ENCODE results near the gene DROSHA. TPM values are rescaled to one million over a fixed set of nuclear protein-coding genes. Genes with fewer than 3 reads are reported as not detected.
"Not testable (repeated sequence)": the region's sequence is repeated elsewhere in the genome, so short reads cannot be mapped to it uniquely, and the experiment has no call there.

DROSHA gene
- total RNA-seq, 1 donor: 63.5 TPM

DNA sequence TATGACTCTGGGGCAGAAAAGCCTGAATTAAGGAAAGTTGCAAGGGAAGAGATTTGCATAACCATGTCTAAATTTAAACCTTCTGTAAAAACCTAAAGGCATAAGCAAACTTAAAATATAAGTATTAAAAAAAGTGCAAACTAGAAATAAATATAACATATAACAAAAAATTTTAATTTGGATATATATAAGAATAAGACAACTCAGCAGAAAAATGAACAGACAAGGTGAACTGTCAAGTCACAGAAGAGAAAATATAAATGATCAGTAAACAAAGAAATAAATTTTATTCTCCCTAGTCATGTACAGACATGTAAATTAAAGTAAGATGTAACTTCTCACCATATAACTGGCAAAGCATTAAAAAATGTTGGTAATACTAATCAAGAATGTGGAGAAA, 37.2 kb upstream of the DROSHA start:
- DNase-seq (ENCODE audit: low read depth): no peak
- no peak overlapping the region for H3K4me3 ChIP-seq (ENCODE audit: low read depth, low read length)
- TF ChIP-seq, protein P1, sequence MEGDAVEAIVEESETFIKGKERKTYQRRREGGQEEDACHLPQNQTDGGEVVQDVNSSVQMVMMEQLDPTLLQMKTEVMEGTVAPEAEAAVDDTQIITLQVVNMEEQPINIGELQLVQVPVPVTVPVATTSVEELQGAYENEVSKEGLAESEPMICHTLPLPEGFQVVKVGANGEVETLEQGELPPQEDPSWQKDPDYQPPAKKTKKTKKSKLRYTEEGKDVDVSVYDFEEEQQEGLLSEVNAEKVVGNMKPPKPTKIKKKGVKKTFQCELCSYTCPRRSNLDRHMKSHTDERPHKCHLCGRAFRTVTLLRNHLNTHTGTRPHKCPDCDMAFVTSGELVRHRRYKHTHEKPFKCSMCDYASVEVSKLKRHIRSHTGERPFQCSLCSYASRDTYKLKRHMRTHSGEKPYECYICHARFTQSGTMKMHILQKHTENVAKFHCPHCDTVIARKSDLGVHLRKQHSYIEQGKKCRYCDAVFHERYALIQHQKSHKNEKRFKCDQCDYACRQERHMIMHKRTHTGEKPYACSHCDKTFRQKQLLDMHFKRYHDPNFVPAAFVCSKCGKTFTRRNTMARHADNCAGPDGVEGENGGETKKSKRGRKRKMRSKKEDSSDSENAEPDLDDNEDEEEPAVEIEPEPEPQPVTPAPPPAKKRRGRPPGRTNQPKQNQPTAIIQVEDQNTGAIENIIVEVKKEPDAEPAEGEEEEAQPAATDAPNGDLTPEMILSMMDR (IDR thresholded peaks at IDR 0.05; ENCODE audit: insufficient read depth, low read length): no peak

DNA sequence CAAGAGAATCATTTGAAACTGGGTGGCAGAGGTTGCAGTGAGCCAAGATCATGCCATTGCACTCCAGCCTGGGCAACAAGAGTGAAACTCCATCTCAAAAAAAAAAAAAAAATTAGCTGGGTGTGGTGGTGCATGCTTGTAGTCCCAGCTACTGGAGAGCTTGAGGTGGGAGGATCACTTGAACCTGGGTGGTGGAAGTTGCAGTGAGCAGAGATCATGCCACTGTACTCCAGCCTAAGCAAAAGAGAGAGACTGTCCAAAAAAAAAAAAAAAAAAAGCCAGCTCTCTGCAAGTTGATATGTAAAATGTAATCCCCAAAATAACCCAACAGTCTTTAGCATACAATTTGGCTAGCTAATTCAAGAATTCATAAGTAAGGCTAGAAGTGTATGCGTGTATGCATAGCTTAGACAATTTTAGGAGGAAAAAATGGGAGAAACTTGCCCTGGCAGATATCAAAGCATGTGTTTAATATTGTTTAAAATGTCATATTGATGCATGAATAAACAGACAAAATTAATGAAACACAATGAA, 36.5 kb upstream of the DROSHA start:
- TF ChIP-seq, protein P1 (IDR thresholded peaks at IDR 0.05; ENCODE audit: insufficient read depth, low read length): no peak
- no peak overlapping the region for H3K4me3 ChIP-seq (ENCODE audit: low read depth, low read length)
- no peak for DNase-seq (ENCODE audit: low read depth)

DNA sequence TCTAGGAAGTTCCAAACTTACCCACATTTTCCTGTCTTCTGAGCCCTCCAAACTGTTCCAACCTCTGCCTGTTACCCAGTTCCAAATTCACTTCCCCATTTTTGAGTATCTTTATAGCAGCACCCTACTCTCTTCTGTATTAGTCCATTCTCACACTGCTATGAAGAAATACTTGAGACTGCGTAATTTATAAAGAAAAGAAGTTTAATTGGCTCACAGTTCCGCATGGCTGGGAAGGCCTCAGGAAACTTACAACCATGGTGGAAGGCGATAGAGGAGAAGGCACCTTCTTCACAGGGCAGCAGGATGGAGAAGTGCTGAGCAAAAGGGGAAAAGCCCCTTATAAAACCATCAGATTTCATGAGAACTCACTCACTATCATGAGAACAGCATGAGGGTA, 34.5 kb upstream of the DROSHA start:
- not testable (repeated sequence) for DNase-seq (ENCODE audit: low read depth); H3K4me3 ChIP-seq (ENCODE audit: low read depth, low read length)

DNA sequence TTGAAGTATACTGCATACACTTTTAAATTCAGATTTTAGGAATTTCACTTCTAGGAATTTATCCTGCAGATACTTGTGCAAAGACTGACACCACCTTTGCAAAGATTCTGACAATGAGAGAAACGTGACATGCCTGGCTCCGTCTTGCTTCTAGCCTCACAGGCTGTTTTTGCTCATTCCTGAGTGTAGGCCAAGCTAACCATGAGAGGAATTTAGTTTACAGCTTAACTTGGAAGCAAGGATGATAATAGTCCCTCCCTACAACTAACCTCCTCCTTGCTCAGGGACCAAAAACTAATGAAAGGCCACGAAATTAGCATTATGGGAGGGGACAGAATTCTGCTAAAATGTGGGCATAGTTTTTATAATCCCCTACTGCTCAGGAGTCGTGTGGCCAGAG, 31.3 kb upstream of the DROSHA start:
- peak; percentile 20 for DNase-seq (ENCODE audit: low read depth)
- TF ChIP-seq, protein P1 (IDR thresholded peaks at IDR 0.05; ENCODE audit: insufficient read depth, low read length): no peak
- no peak overlapping the region for H3K4me3 ChIP-seq (ENCODE audit: low read depth, low read length)

DNA sequence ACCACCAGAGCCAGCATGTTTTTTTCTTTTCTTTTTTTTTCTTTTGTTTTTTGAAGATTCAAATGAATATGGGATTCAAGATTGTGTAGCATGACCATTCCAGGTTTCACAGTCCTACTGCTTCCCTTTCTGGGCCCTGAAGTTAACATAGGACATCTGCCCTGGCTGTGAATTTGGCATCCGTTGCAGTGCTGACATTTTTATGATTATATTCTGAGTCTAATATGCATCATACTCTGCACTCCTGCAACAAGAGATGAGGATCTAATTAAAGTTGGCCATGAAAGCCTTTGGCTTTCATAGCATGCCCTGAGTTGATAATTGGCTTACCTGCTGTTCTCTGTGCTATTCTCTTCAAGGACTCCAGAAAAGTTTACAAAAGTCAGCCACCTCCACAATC, 30.1 kb upstream of the DROSHA start:
- DNase-seq (ENCODE audit: low read depth): no peak

DNA sequence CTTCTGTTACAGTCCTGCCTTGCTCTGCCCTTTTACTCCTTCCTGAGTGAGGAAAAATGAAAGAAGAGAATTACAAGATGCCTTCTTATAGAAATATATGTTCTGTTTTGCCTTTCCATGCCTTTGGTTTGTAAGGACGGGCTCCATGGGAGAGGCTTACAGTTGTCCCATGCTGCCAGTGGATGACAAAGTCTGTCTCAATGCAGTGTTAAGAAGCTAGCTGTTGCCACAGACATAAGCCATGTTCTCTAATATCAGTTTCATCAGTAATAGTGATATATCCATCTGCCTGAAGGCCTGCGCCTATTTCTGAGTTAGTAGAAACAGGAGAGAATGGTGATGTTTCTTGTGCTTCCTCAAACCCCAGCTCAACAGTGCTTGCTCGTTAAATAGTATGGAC, 28.0 kb upstream of the DROSHA start:
- no peak for DNase-seq (ENCODE audit: low read depth)
- H3K4me3 ChIP-seq (ENCODE audit: low read depth, low read length): no peak overlapping the region
- TF ChIP-seq, protein P1 (IDR thresholded peaks at IDR 0.05; ENCODE audit: insufficient read depth, low read length): no peak

More for the DNA sequence above, 30.1 kb upstream of the DROSHA start:
- TF ChIP-seq, protein P1 (IDR thresholded peaks at IDR 0.05; ENCODE audit: insufficient read depth, low read length): no peak
- H3K4me3 ChIP-seq (ENCODE audit: low read depth, low read length): no peak overlapping the region

DNA sequence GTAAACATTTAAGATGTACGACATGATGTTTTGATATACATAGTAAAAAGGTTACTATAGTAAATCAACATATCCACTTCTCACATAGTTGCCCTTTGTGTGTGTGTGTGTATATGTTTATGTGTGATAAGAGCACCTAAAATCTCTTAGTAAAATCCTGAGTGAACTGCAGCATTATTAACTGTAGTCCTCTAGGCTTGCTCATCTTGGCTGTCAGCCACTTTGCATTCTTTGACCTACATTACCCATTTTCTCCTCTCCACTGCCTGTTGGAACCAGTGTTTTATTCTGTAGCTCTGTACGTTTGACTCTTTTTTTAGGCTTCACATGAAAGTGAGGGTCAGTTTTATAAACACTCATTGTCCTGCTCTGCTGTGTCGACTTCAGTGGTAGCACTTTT, 24.6 kb upstream of the DROSHA start:
- TF ChIP-seq, protein P1 (IDR thresholded peaks at IDR 0.05; ENCODE audit: insufficient read depth, low read length): no peak
- H3K4me3 ChIP-seq (ENCODE audit: low read depth, low read length): no peak overlapping the region
- DNase-seq (ENCODE audit: low read depth): peak; percentile 51

All from fibroblast of the aortic adventitia (primary cell).